ENCODE data around the gene SBNO2.
"Not testable (repeated sequence)": the region's sequence is repeated elsewhere in the genome, so short reads cannot be mapped to it uniquely, and the experiment has no call there.

SBNO2 gene

DNA sequence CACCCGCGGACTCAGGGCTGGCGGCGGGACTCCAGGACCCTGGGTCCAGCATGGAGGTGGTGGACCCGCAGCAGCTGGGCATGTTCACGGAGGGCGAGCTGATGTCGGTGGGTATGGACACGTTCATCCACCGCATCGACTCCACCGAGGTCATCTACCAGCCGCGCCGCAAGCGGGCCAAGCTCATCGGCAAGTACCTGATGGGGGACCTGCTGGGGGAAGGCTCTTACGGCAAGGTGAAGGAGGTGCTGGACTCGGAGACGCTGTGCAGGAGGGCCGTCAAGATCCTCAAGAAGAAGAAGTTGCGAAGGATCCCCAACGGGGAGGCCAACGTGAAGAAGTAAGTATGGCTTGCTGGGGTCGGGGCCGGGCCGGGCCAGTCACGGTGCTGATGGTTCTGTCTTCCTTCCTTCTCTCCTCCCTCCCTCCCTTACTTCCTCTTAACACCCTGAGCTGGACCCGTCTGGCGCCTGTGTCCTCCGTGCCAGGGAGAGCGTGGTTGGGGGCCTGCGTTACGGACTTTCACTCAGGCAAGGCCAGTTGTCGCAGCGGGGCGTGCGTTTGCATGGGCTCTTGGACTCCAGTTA is 32.9 kb upstream of the SBNO2 start:
- DNase-seq: peak in 9 of 51 donors; percentile 16 to 62 (median 34)

DNA sequence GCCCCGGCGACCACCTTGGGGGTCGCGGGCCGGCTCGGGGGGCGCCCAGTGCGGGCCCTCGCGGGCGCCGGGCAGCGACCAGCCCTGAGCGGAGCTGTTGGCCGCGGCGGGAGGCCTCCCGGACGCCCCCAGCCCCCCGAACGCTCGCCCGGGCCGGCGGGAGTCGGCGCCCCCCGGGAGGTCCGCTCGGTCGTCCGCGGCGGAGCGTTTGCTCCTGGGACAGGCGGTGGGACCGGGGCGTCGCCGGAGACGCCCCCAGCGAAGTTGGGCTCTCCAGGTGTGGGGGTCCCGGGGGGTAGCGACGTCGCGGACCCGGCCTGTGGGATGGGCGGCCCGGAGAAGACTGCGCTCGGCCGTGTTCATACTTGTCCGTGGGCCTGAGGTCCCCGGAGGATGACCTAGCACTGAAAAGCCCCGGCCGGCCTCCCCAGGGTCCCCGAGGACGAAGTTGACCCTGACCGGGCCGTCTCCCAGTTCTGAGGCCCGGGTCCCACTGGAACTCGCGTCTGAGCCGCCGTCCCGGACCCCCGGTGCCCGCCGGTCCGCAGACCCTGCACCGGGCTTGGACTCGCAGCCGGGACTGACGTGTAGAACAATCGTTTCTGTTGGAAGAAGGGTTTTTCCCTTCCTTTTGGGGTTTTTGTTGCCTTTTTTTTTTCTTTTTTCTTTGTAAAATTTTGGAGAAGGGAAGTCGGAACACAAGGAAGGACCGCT is 32.2 kb upstream of the SBNO2 start:
- DNase-seq: no peak

DNA sequence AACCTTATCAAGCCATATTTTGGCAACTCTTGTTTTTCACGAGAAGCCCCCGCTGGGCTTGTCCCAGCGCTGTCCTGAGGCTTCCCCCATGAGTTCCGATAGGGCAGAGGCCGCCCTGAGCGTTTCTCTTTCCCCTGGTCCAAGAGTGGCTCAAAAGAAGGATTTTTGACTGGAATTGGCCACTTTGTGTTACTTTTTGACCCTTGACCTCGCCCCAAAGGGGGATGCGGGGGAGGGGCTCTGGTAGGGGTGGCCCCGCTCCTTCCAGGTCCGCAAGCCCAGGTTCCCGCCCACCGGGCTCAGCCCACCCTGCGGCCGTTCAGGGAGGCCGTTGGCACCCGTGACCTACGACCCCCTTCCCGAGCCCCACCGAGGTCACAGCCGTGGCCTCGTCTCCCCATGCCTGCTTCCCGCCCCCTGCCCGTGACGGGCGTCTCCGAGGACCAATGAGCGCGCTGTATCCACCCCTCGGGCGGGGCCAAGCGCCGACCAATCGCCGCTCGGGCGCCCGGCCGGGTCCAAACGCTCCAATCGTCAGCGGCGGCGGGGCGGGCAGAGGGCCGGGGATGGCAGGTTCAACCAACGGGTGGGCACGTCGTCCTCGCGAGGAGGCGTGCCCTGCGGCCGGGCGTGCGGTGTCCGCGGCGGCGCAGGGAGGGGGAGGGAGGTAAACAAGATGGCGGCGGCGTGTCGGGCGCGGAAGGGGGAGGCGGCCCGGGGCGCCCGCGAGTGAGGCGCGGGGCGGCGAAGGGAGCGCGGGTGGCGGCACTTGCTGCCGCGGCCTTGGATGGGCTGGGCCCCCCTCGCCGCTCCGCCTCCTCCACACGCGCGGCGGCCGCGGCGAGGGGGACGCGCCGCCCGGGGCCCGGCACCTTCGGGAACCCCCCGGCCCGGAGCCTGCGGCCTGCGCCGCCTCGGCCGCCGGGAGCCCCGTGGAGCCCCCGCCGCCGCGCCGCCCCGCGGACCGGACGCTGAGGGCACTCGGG is 31.3 kb upstream of the SBNO2 start, which contains the start of gene STK11:
Gene STK11 (plus strand): TSS at position 665 of the 986 bp plus-strand sequence. CDS start 1,136 bp downstream, outside the sequence.
- peak; percentile 58 to 100 (median 97) for DNase-seq

DNA sequence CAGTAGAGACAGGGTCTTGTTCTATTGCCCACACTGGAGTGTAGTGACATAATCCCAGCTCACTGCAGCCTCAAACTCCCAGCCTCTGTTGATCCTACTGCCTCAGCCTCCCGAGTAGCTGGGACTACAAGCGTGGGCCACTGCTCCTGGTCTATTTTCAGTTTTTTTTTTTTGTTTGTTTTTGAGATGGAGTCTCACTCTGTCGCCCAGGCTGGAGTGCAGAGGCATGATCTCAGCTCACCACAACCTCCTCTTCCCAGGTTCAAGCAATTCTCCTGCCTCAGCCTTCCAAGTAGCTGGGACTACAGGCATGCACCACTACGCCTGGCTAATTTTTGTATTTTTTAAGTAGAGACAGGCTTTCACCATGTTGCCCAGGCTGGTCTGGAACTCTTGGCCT is 26.5 kb upstream of the SBNO2 start:
- DNase-seq: not testable (repeated sequence)

DNA sequence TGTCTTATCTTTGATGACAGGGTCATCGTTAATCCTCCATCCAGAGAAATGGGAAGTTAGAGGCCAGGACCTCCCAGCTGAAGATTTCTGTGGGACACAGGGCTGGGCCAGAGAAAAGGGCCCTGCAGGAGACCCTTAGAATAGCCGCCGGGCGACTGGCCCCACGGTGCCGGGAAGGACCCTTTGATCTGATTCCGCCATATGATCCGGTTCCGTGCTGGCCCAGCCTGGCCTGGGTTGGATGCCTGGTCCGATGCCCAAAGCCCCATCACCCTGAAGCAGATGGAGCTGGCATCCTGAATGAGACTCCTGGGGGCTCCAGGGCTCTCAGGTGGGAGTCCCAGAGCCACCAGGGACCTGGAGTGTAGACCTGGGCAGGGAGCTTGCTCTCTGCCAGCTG is 25.5 kb upstream of the SBNO2 start:
- DNase-seq: no peak

DNA sequence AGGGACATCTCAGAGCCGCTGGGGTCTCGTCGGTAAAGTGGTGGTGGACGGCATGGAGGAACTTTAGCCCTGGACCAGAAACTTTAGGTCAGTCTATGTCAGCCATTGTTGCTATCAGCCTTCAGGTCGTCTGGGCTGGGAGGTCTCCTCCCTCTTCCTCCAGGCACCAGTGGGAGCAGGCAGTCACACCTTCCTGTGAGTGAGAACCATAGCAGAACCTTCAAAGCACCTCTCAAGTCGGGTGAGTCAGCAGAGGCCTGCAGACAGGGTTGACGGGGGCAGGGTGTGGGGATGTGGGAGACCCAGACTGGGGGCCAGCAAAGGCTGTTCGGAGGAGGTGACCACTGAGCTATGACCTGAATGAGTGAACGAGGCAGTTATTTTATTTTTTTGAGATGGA is 15.4 kb upstream of the SBNO2 start:
- DNase-seq: no peak

DNA sequence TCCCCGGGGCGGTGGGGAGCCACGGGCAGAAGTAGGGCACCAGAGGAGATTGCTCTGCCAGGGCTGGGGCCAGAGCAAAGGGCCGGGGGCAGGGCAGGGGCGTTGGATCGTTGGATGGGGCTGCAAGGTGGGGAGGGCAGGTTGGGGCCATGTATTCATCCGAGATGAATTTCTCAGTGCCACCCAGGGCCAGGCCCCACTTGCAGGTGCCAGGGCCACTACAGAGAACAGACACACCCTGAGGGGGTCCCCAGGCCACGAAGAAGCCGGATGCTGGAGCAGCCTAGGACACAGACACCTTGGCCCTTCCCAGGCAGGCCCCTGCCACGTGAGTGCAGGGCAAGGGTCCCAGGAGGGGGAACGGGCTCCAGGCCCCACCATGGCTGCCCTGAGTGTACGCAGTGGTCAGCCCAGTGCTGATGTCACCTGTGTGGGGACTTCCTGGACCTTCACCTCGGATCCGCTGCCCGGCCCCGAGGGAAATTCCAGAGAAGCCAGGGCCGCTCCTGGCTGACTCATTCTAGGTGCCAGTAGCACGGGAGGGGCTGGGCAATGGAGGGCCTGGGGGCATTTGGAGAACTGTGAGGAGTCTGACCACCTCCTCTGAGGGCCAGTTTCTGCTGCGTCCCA is 9.6 kb upstream of the SBNO2 start:
- DNase-seq: no peak

DNA sequence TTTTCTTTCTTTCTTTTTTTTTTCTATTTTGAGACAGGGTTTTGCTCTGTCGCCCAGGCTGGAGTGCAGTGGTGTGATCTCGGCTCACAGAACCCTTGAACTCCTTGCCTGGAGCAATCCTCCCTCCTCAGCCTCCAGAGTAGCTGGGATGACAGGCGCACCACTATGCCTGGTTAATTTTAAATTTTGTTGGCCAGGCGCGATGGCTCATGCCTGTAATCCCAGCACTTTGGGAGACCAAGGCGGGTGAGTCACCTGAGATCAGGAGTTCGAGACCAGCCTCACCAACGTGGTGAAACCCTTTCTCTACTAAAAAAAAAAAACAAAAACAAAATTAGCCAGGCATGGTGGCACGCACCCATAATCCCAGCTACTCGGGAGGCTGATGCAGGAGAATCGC is 8.7 kb upstream of the SBNO2 start:
- DNase-seq: no peak

DNA sequence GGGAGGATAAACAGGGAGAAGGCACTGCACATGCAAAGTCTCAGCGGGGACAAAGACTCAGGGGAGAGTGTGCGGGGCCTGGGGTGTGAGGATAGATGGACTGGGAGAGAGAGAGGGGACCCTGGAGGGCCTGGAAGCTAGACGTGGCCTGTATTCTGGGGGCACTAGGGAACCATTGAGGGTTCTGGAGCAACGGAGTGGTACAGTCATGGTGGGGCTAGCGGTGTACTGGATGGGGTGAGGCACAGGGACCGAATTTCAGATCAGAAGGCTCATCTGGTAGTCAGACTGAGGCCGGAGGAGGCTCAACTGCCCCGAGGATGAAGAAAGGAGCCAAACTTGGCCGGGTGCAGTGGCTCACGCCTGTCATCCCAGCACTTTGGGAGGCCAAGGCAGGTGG is 8.0 kb upstream of the SBNO2 start:
- no peak for DNase-seq

DNA sequence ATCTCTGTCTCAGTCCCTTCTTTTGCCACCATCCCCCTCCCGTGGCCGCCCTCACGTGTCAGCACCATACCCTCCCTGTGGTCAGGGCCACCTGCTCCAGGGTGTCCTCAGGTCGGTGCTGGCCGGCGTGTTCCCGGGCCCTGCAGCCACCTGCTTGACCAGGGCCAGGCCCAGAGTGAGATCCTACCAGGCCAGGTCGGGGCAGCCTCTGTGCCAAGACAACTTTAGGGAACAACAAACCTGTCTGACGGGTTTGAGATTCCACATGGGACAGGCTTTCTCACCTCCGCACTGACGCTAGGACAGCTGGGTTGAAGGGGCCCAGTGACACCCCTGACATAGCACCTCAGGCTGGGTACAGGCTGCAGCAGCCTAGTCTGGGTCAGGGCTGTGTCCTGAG is 7.5 kb upstream of the SBNO2 start:
- DNase-seq: no peak

DNA sequence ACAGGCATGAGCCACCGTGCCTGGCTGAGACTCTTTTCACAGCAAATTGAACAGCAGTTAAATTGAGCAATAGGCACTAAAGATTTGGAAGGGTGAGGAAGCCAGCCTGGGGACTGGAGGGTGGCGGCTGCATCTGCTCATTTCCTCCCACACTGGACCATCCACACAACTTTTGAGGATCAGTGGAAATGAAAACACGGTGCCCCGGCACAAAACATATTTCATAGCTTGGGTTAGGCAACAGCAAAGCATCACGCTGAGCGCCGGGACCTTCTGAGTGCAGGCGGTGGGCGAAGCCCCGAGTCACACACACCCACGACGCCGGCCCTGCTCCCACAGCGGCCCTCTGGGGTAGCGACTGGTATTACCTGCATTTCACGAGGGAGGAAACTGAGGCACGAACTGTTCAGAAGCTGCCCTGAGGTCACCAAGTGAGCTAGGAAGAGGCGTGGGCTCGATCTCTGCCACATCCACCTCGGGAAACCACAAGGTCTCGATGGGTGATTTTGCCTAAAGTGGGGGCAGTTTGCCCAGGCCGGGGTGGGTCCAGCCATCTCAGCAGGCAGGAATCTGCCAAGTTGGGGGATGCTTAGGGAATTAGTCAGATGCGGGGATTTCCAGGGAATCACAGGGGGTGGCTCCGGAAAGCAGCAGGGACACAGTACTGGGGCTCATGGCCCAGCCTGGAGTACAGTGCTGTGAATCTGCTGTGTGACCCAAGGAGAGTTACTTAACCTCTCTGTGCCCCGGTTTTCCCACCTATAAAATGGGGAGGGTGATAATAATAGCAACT is 3.5 kb upstream of the SBNO2 start:
- DNase-seq: no peak

DNA sequence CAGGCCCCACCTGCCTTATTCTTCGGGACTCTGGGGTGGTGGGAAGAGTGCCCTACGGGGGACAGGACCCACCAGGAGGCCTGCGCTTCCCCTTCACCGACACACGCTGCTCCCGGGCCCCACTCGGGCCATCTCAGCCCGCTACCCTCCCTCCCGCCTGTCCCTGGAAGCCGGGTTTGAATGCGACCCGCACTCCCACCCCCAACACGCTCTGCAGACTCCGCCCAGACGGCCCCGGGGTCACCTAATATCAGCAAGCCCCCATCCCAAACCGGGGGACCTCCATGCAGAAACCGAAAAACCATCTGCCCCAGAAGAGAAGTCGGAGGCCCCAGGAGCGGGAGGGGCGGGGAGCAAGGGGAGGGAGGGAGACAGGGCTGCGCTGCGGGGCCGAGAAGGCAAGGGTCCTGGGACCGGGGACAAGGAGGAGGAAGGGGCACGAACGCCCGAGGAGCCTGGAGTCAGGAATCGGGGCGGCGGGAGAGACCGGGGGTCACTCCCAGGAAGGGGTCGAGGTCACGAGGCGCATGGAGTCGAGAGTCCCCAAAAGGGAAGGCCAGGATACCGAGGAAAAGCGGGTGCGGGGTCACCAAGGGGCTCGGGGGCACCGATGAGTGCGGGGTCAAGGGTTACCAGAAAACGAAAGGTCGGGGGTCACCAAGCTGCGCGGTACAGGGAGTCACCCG is 766 bp downstream of the SBNO2 start:
- DNase-seq: no peak

DNA sequence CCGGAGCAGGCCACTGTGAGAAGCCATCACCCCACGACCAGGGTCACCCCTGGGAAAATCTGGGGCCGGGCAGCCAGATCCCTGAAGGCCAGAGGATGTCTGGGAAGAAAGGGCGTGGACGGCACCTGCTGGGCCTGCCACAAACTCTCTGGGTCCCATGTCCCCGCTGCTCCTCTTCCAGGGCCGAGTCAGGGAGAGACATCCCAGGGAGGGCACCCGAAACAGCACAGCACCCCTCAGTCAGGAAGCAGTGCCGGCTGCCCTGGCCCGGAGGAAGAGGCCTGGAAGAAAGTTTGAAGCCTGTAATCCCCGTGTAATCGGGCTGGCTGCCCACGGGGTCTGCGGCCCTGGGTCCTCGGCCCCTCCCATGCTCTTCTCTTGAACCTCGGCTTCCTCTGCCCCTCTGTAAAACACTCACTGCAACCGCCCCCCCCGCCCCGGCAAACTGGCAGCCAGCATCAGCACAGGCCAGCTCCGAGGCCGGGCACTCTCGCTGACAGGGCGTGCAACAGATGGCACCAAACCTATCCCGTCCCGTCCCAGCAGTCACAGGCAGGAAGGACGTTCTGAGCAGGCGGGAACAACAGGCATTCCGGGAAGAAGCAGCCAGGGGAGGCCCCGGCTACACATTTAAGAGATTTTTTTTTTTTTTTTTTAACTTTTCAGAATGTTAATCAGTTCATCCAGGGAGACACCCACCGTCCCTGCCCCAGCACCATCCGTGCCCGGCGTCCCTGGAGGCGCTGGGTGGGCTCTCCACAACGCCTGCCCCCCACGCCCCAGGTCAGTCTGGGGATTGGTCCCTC is 1.5 kb downstream of the SBNO2 start:
- DNase-seq: peak in 27 of 51 donors; percentile 7 to 60 (median 34)

DNA sequence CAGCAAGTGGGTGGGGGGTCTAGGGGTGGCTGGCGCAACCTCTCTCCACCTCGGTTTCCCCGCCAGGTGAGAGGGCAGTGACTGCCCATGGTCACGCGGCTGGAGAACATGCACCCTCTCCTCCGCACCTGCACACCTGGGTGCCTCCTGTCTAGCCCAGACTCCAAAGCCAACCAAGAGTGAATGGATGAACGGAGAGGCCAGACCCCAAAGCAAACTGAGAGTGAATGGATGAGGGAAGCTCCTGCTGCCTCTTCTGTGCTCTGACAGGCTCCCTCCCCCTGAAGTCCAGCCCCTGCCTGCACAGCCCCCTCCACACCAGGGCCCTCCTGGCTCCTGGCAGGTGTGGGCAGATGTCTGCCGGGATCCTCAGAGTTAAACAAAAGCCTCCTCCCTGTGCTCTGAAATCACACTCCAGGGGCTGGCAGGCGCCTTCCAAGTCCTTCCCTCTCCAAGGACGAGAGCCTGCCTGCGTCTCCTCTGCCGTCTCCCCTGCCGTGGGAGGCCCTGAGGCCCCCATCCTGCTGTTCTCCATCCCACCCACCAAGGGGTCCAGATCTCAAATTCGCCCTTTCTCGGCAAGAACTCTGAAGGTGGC is 2.2 kb downstream of the SBNO2 start:
- peak in 2 of 51 donors; percentile 15 to 37 for DNase-seq

DNA sequence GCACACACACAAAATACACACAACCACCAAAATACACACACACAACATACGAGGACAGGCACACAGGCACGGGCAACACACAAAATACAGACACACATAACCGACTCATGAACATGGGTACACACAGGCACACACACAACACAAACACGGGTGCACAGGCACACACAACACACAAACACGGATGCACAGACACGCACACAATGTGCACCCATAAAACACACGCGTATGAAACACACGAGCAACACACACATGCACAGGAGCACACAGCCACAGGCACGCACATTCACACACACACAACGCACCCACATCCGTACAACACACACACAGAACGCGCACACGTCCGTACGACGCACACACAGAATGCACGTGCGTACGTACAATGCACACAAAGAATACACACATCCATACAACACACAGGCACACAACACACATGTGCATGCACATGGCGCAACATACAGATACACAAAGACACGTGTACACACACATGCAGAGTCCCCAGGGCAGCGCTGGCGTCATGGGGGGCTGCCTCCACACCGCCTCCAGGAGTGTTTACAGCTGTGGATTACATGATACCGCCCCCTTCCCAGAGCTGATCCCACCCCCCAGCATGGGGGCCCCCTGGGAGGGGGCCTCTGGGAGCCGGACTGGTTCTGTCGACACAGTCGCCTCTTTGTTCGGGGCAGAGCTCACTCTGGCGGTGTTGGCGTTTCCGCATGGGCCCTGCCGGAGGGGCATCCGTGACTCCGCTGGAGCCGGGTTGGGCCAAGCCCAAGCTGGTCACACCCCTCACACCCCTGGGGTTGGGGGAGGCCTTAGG is 2.9 kb downstream of the SBNO2 start:
- DNase-seq: peak in 17 of 51 donors; percentile 2 to 41 (median 23)

DNA sequence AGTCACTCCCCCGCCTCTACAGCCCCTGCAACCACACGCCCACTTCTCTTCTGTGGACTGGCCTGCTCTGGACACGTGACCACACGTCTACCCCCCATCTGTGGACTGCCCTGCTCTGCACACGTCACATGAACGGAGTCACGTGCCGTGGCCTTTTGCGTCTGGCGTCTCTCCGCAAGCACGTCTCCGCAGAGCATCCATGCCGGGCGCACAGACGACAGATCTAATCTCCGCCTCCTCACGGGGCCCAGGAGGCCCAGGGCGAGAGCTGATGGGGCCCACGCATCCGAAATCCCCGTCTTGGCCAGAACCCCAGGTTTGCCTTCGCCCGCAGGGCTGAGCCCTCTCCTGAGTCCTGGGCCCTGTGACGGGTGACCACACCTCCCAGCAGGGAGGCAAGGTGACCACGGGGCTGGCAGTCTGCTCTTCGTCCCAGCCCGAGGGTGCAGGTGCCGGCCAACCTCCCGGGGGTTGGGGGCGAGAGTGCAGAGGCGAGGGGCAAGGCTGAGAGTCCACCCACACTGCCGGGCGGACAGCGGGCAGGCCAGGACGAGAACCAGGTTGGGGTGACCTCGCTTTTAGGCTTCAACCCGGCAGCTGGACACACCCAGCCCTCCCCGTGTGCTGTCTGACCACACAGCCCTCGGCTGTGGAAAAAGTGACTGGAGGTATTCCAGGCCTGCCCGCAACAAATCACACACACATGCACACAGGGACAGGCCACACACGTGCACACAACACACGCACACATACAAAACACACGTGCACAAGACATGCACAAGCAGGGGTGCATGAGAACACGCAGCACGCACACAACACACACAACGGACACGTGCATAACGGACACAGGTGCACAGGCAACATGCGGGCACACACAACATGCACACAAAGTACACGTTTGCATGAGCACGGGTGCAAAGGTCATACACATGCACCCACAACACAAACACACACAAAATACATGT is 3.9 kb downstream of the SBNO2 start:
- DNase-seq: no peak

DNA sequence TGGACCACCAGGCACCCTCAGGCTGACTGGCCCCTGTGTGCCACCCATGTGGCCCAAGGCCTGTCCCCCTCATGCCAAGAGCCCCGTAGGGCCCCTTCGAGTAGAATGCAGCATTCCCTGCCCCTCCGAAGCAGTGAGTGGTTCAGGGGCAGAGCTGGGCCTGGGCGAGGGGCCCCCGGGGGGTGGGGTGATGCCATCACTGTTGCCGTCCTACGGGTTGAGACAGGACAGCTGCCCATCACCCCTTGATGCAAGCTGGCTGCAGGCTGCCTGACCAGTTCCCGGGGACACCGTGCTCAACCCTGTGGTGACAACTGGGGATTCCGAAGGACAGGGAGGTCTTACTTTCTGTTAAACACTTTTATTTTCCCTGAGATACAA is 4.7 kb downstream of the SBNO2 start:
- no peak for DNase-seq

Data from hypothalamus (tissue), 51 donors.